ENCODE results near the gene NIPSNAP2. TPM values are rescaled to one million over a fixed set of nuclear protein-coding genes. Genes with fewer than 3 reads are reported as not detected.

The NIPSNAP2 gene
- total RNA-seq, 1 experiment from 2014 or later, result 62.4 TPM

DNA sequence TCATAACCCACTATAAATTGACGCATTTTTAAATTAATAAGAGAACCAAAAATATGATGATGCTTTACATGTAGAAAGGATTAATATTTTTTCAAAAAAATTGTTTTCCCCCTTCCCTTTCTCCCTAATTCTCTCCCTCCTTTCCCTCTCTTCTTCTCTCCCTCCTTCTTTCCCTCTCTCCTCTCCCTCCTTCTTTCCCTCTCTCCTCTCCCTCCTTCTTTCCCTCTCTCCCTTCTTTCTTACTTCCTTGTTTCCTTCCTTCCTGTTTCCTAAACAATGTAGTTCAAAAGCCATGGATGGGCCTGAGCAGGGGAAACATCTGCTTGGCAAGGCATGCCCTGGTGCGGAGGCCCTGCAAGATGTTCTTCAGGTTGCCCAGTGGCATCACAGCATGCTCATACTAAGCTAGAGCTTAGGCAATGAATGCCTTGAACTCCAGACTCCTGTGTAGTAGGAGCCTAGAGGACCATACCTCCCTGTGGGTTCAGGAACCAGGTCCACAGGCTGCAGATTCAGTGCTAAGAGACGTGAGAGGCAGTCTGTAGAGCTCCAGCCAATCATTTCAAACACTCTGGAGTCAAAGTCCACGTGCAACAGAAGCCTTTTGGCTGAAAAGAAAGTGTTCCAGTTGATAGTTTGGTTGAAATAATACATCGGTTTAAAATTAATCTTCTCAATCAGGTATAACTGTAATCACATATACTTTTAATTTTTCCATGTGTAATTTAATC lies 32.8 kb upstream of the NIPSNAP2 start:
- TF ChIP-seq SRF (IDR thresholded peaks at IDR 0.05; ENCODE audit: low read depth), result no peak
- no peak for TF ChIP-seq EZH2 (IDR thresholded peaks at IDR 0.05)
- no peak for TF ChIP-seq SIN3A (IDR thresholded peaks at IDR 0.05; ENCODE audit: low read depth)
- TF ChIP-seq ATF3 (IDR thresholded peaks at IDR 0.05), result no peak
- TF ChIP-seq JUND (IDR thresholded peaks at IDR 0.05), result no peak
- no peak for TF ChIP-seq CBX3 (IDR thresholded peaks at IDR 0.05; ENCODE audit: low read depth)
- no peak for TF ChIP-seq SP1 (IDR thresholded peaks at IDR 0.05; ENCODE audit: low read depth)
- no peak for TF ChIP-seq CEBPB (IDR thresholded peaks at IDR 0.05; ENCODE audit: low read depth)
- no peak for TF ChIP-seq TCF7L2 (IDR thresholded peaks at IDR 0.05; ENCODE audit: borderline replicate concordance, extremely low read depth, insufficient read depth, insufficient read length)
- TF ChIP-seq RAD21 (IDR thresholded peaks at IDR 0.05; ENCODE audit: low read depth), result no peak
- TF ChIP-seq EGR1 (IDR thresholded peaks at IDR 0.05; ENCODE audit: low read depth), result no peak
- TF ChIP-seq ZFX (IDR thresholded peaks at IDR 0.05), result no peak
- no peak for TF ChIP-seq POLR2AphosphoS5 (IDR thresholded peaks at IDR 0.05; ENCODE audit: low read depth, low read length)
- no peak for TF ChIP-seq CTCF (IDR thresholded peaks at IDR 0.05 in 2 of 3, conservative IDR thresholded peaks at IDR 0.05 in 1 of 3; ENCODE audit: borderline replicate concordance in 1 of 3, insufficient read depth in 1 of 3, low read depth in 2 of 3, low read length in 2 of 3)
- no peak for TF ChIP-seq EZH2phosphoT487 (IDR thresholded peaks at IDR 0.05; ENCODE audit: borderline replicate concordance)
- no peak for TF ChIP-seq FOSL1 (IDR thresholded peaks at IDR 0.05; ENCODE audit: low read depth)
- no peak for TF ChIP-seq ELF1 (IDR thresholded peaks at IDR 0.05; ENCODE audit: borderline replicate concordance, low read depth)
- TF ChIP-seq YY1 (IDR thresholded peaks at IDR 0.05; ENCODE audit: extremely low read depth, insufficient replicate concordance, low read depth, low read length), result no peak
- TF ChIP-seq POLR2A (IDR thresholded peaks at IDR 0.05; ENCODE audit: borderline replicate concordance, extremely low read depth, insufficient read depth, insufficient read length), result no peak
- TF ChIP-seq, protein P1, sequence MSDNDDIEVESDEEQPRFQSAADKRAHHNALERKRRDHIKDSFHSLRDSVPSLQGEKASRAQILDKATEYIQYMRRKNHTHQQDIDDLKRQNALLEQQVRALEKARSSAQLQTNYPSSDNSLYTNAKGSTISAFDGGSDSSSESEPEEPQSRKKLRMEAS (IDR thresholded peaks at IDR 0.05), result no peak
- H3K4me1 ChIP-seq (ENCODE audit: control insufficient read depth in 1 of 2, insufficient read depth in 2 of 2, low read length in 2 of 2), result no peaks in the 10 kb centered on the region
- no peak for ATAC-seq

More for the DNA sequence above, 32.8 kb upstream of the NIPSNAP2 start:
- DNase-seq (ENCODE audit: low read depth, low spot score), result no peak
- Histone ChIP-seq H3K9me2 (ENCODE audit: insufficient read depth) (no peaks in the 10 kb centered on the region), H3K9ac (ENCODE audit: low read length) (no peak overlapping the region), H3K9me3 (ENCODE audit: control insufficient read depth in 1 of 2, insufficient read depth in 1 of 2, low read depth in 1 of 2, low read length in 2 of 2) (no peaks in the 10 kb centered on the region), H3K4me3 (replicated peaks in 1 of 2; ENCODE audit: low read depth in 1 of 2, low read length in 2 of 2) (no peak overlapping the region), H3K79me2 (ENCODE audit: insufficient read depth, low read length) (no peaks in the 10 kb centered on the region), H4K20me1 (ENCODE audit: insufficient read depth) (no peaks in the 10 kb centered on the region), H3K36me3 (ENCODE audit: control insufficient read depth in 1 of 2, insufficient read depth in 2 of 2, low read length in 2 of 2) (no peaks in the 10 kb centered on the region), H2AFZ (ENCODE audit: low read depth, low read length, poor library complexity, severe bottlenecking) (no peak overlapping the region), H3K27ac (ENCODE audit: low read depth, low read length) (no peak overlapping the region), H3K27me3 (ENCODE audit: insufficient read depth, low read length) (no peaks in the 10 kb centered on the region), H3K4me2 (ENCODE audit: low read length) (no peak overlapping the region)
- intact Hi-C loops (cut with micrococcal nuclease), result no loop called here
- RAD21 ChIA-PET (ENCODE audit: low non-redundant PET in 1 of 2, low total read pairs in 2 of 2, uncharacterized antibody in 2 of 2, unreplicated experiment in 2 of 2), result no interaction called here
- BruUV-seq (replicated peaks), result no TSS peak
- POLR2A ChIA-PET, result no interaction called here
- CTCF ChIA-PET, result no interaction called here

Data from HCT116 (cell line).